HT-29 (cell line): Measurements from ENCODE around the gene OVOL1. TPM values are rescaled to one million over a fixed set of nuclear protein-coding genes. Genes with fewer than 3 reads are reported as not detected.
"Not testable (repeated sequence)": the region's sequence is repeated elsewhere in the genome, so short reads cannot be mapped to it uniquely, and the experiment has no call there.

Experiments used
- DNase-seq: peaks from one replicate; pipeline ENCODE4 v3.0.0-alpha.2; 2015; ENCODE audit warnings: low spot score
- total RNA-seq: library from RNA; depleted of rRNA; stranded (reverse); fragments of >200 nt; shearing (Covaris generic); gene quantifications from 2 replicates; pipeline ENCODE4 v1.2.3, GENCODE V29; 2014

OVOL1 gene
- total RNA-seq, 1 experiment from 2014 or later, result 42.8 TPM

DNA sequence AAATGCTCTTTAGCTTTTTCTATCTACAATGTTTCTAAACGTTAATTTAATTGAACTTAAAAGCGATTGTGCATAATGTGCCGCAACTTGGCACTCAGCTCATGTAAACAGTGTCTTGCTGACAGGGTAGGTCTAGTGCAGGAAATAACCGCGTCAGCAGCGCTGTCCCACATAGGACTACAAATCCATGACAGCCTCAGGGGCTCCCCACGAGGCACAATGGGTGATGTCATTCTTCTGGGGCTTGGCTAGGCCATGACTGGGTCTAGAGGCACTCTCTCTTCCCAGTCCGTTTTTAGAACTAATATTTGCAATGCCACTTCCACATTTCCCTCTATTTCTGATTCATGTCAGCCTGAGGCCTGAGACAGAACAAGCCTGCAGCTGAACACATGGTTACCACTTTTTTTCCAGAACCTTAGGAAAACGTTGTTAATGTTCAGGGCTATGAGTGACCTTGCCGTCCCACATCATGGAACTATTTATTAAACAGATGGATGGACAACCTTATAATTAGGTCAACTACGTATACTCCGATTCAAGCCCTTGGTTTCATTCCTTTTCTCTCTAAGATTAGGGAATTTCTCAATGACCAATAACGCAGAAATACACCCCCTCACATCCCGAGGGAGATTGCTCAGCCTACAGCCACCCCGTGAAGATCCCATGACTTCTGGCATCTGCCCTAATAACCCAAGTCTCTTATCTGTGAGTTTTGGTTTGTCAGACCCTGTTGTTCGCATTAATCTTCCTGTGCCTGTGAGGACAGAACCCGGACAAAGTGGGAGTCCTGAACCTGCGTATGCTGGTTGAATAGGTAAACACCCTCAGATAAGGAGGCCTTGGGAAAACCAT is 27.5 kb downstream of the OVOL1 start:
- no peak for DNase-seq

DNA sequence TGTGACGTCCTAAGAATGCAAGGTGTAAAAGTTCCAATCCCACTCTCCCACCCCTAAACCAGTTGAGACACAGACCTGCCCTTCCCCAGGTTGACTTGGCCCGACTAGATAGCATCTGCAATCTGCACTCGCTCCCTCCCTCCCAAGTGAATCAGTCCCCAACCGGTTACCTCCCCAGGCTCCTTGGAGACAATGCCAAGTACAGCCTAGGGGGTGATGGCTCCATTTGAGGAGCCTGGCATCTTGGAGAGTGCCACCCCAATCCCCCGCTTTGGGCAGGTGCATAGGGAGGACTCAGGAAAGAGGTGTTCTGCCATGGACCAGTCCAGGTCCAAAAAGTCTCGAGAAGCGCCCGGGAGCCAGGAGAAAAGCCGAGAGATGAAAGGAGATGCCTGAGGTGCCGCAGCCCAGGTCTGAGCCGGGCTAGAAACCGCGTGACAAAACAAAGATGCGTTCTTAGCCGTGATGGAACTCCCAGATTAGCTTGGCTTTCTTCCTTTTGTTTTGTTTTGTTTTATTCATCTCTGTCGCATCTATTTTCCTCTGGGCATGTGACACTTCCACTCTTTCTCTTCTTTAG is 28.2 kb downstream of the OVOL1 start:
- DNase-seq, result no peak

DNA sequence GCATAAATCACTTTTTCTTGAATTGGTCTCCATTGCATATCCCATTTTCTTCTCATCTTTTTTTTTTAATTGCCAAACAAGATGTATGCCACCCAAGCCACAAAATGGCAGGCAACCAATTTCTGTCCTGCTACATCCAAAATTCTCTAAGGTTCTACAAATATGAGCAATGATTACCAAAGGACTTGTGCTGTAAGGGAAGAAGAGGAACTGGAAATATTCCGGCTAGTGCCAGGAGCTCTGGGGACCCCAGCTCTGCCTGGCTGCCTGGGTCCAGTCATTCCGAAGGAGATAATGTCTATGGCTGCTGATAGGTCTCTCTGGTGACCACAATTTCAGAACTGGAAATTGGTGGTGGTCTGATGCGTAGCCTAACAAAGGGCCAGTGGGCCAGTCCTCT is 29.8 kb downstream of the OVOL1 start:
- no peak for DNase-seq

DNA sequence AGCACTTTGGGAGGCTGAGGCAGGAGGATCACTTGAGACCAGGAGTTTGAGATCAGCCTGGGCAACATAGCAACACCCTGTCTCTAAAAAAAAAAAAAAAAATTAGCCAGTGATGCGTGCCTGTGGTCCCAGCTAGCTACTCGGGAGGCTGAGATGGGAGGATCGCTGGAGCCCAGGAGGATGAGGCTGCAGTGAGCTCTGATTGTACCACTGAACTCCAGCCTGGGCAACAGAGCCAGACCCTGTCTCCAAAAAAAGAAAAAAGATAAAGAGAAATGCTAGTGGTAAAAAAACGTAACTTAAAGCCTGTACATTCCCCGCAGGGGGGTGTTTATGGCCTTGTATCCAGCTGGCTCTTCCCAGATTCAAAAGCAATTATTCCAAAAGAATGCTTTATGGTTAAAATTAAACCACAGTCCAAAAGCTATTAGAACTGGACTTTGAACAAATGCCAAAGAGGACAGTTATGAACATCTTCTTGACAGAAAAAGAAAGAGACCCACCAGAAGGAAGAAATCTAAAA is 30.5 kb downstream of the OVOL1 start:
- no peak for DNase-seq

DNA sequence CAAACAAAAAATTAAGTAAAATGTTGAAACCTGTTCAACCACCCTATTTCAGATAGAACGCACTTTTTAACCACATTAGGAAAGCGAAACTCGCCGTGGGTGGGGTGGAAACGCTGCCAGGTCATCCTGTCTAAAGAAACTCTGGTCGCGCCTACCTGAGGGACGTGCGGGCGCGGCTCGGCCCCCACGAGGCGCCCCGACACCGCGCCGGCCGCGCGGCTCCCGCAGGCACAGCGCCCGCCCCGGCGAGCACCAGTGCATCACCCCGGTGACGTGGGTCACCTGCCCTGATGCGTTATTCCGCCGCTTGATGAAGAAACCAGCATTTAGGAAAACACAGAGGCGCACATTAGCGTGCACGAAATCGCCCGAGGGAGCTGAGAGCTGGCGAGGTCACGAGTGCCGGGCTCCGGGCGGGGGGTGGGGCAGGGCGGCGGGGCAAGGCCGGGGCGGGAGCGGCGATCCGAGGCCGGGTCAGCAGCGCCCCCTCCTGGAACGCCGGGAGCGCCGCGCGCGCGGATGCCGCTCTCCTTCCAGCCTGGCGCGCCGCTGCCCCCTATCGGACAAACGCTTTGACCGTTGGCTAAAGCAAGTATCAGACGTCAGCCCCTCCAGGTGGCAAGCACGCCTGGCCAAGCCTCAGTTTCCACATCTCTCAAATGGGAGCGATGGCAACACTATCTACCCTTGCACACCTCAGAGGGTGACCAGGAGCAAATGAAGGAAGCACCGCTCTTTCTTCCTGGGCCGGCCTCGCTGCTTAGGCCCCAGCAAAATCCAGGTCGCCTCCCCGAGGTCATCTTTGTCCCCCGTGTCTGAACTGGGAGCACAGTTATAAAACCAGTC is 31.2 kb downstream of the OVOL1 start:
- DNase-seq, result peak; percentile 94

DNA sequence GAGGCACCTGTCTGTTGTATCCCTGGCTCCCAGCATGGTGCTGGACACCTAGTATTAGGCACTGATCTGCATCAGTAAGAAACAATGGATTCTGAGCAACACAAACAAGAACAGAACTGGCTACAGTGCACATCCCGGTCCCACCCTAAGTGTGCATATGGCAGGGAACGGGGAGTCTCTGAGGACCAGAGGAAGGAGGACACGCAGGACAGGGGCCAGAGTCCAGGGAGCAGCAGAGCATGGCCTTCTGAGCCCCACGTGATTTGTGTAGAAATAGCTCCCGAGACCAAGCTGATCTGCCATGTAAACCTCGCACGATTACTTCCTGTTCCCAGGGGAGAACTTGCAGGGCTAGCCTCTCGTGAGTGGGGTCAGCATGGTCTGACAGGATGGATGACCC is 34.2 kb downstream of the OVOL1 start:
- DNase-seq, result no peak

DNA sequence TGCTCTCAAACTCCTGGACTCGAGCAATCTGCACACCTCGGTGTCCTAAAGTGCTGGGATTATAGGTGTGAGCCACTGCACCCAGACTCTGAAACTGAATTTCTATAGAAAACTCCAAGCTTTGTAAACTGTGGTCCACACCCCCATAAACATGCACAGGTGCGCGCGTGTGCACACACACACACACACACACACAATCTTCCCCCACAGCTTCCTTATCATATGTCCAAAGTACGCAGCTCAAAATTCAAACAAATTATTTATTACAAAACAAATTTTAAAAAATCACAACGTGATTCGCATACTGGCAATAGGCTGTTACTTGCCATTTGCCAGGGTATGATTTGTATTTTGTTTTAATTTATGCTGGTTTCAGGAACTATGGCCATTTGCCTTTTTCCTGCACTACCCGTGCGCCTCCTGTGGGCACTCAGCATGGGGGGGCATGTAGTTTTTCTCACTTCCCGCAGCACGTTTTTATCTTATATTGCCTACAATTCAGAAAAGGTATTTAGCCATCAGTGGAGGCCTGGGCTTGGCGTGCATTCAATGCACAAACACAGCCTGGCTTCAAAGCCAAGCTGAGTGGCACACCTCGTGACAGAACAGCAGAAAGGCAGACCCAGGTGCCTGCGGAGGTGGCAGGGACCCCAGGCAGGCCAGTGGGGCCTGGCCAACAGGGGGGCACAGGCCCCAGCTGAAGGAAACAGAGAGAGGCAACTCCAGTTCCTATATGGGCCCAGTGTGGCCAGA is 36.1 kb downstream of the OVOL1 start:
- DNase-seq, result no peak

DNA sequence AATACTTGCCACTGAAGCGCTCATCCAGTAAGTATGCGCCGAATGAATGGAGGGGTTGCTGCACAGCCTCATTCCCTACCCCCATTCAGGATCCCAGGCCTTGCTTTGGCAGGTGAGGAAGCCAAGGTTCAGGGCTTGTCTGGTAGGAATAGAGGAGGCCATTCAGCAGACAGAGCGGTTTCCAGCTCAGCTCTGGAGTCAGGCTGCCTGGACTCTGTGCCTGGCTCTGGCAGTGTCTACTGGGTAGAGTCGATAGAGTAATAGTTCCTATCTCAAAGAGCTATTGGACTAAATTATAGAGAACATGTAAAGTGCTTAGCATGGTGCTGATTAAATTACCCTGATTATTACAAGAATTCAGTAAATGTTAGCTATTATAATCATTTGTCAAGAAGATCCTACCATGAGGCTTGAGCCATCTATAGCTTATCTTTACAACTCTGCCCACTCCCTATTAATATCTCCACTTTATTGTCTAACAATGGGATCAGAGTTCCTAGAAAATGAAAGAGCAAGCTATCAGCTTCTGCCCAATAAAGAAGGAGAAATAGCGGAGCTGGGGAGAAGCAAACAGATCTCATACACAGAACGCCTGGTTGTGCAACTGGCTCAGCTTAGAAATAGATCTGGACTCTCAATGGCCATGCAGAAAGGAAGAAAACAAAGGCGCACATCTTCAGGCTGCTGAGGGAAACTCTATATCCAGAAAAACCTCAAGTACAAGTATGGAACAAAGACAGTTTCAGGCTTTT is 40.3 kb downstream of the OVOL1 start:
- no peak for DNase-seq

DNA sequence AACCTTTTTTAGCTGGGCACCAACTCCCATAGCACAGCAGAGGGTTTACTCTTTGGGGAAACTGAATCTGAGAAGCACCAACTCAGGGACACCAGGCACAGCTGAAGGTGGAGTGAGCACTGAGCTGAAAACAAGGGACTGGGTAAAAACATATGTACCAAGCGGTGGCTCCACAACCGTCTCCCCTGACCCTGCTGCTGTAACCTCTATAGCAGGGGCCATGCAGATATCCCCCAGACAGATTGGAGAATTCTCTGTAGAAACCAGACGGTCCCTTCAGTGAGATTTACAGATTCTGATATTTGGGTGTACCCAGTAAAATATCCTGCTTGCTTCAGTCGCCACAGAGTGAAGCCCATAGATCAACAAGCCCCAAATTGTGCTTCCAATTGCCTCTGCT is 42.6 kb downstream of the OVOL1 start:
- no peak for DNase-seq

DNA sequence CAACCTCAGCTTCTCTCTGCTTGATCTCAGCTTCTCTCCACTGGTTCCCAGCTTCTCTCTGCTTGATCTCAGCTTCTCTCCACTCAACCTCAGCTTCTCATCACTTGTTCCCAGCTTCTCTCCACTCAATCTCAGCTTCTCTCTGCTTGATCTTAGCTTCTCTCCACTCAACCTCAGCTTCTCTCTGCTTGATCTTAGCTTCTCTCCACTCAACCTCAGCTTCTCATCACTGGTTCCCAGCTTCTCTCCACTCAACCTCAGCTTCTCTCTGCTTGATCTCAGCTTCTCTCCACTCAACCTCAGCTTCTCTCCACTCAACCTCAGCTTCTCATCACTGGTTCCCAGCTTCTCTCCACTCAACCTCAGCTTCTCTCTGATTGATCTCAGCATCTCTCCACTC is 45.4 kb downstream of the OVOL1 start:
- DNase-seq, result not testable (repeated sequence)

DNA sequence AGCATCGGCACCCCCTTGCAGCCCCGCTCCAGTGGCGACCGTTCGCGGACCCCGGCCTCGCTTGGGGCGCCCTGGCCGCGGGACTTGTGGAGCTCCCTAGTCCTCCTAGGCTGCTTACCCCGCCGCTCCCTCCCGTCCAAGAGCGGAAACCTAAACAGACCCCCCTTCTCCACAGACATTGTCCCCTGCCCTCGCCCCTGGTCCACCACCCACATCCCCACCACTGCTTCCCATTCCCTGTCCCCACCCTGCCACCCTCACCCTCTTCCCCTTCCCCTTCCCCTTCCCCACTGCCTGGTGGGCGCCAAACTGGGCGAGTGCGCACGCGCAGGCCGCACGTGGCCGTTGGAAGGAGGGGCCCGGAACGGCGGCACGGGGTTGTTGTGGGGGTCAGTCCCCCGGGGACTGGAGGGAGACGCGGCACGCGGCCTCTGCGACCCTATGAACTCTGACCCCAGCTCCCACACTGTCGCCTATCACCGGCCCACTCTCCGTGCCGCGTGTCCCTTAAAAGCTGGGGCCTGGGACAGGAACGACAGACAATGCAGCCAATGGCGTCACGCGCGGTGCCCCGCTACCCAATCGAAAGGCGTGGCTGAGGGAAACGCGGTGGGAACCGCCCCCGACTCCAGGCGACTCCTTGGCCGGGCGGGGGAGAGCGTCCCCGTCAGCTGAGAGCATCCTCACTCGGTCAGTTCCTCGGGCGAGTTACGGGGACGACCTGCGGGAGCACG is 46.6 kb downstream of the OVOL1 start, which contains the start of gene SNX32:
Gene SNX32 (plus strand): TSS at position 667 of the 734 bp plus-strand sequence. CDS start 103 bp downstream, outside the sequence.
- DNase-seq, result no peak

DNA sequence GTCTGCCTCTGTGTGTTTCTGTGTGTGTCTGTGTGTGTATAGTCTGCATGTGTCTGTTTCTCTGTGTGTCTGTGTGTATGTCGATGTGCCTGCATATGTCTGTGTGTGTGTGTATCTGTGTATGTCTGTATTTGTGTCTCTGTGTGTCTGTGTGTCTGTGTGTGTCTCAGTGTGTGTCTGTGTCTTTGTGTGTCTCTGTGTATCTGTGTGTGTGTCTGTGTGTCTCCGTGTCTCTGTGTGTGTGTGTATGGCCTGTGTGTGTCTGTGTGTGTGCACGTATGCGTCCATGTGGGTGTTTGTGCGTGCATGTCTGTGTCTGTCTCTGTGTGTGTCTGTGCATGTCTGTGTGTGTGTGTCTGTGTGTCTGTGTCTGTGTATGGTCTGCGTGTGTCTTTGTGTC is 47.3 kb downstream of the OVOL1 start:
- DNase-seq, result no peak

DNA sequence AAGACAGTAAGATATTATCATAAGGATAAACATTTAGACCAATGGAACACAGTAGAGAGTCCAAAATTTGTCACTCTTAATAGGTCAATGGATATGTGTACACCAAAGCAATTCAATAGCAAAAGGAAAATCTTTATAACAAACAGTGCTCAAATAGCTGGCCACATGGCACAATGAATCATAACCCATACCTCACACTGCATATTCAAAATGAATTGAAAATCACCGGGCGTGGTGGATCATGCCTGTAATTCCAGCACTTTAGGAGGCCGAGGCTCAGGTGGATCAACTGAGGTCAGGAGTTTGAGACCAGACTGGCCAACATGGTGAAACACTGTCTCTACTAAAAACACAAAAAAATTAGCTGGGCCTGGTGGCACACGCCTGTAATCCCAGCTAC is 55.3 kb downstream of the OVOL1 start:
- no peak for DNase-seq

DNA sequence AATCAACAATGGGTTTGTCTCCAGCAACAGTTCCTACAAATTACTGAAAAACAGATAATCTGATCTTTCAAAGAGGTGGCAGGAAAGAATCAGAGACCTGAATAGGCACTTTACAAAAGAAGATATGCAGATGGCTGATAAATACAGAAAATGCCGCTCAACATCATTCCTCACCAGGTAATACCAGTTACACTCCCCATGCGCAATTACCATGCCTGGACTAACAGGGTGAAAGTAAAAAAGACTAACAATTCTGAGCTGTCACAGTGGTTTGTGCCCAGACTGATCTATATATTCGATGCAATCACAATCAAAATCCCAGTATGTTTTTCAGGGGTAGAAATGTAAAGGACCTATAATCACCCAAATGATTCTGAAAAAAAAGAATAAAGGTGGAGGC is 56.9 kb downstream of the OVOL1 start:
- no peak for DNase-seq

DNA sequence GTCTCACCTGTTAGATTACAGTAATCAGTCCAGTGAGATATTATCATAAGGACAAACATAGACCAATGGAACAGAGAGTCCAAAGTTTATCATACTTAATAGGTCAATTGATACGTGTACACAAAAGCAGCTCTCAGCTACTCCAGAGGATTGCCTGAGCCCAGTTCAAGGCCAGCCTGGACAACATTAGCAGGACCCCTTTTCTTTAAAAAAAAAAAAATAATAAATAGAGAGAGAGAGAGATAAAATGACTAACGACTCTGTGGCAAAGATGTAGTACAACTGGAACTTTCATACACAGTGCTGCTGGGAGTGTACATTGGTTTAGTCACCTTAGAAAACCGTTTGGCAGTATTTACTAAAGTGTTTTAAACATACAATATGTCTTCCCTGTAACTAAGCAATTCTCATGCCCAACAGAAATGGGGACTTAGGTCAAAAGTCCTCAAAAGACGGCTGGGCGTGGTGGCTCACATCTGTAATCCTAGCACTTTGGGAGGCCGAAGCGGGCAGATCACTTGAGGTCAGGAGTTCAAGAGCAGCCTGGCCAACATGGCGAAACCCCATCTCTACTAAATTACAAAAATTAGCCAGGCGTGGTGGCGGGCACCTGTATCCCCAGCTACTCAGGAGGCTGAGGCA is 57.5 kb downstream of the OVOL1 start:
- no peak for DNase-seq
